DND-41 (cell line): ENCODE measurements around the gene CTRB1.

Source experiments
- CTCF ChIP-seq: IDR thresholded peaks from 2 replicates; pipeline ENCODE4 v1.5.1; 2012; ENCODE audit warnings: borderline replicate concordance, low read length, moderate library complexity, mild to moderate bottlenecking; ENCODE audit not compliant: poor library complexity, severe bottlenecking; ENCODE audit errors: extremely low read depth
- EZH2 ChIP-seq: IDR thresholded peaks from 3 replicates; pipeline ENCODE4 v1.6.1; 2012; ENCODE audit warnings: borderline replicate concordance, low read depth, mild to moderate bottlenecking, moderate library complexity, low read length, inconsistent platforms; ENCODE audit not compliant: severe bottlenecking

DNA sequence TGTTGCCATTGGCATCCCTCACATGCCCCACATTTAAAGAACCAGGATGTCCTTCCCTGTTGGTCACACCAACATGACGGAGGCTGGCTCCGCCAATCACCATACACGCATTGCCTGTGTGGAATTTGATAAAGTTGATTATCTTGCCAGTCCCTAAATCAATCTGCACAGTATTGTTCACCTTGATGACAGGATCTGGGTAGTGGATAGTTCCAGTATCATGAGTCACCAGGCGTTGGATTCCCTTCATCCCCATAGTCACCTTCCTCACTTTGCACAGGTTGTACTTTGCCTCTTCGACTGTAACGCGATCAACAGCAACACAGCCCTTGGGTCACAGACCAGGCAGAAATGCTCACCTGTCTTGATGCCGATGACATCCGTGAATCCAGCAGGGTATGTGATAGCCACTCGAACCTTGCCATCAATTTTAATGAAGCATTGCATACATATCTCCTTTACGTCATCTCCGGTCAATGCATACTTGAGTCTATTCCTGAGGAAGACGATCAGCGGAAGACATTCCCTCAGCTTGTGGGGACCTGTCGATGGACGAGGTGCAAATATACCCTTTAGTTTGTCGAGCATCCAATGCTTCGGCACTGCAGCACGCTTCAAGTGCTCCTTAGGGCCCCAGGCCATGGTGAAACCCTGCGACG, 26.1 kb upstream of the CTRB1 start:
- TF ChIP-seq CTCF (no peak), EZH2 (no peak)
